K562 (cell line): ENCODE results near the gene NFATC1. TPM values are rescaled to one million over a fixed set of nuclear protein-coding genes. Genes with fewer than 3 reads are reported as not detected.

ENCODE experiments used
- ATAC-seq: fragments of 200-7000 bp; cut with Tn5 transposase; 3 replicates; pipeline ENCODE4 v1.9.1; 2020; ENCODE audit warnings: moderate library complexity
- BruUV-seq: library from RNA; stranded (reverse); fragments of 400-500 nt; replicated peaks from 2 replicates; lab custom pipeline; 2021; lab: Mats Ljungman, UMichigan
- CTCF ChIA-PET: fragments of 300-600 bp; formaldehyde crosslinking; extraction: SDS; loops from one replicate; lab custom pipeline; 2021; ENCODE audit warnings: low intra/inter-chr PET ratio; lab: Yijun Ruan, JAX
- POLR2A ChIA-PET: fragments of 300-600, 350-650 bp; sonication (Branson Sonifier 250); formaldehyde crosslinking; extraction: SDS; loops from one replicate; lab custom pipeline; 2021; ENCODE audit warnings: antibody characterized with exemption, inconsistent platforms; lab: Yijun Ruan, JAX
- DNase-seq, 4 experiments: peaks; one replicate each; pipeline versions ENCODE4 v3.0.0 to v3.0.0-alpha.2; 2011 to 2018; ENCODE audit warnings: low spot score in 3 of 4, mixed read lengths in 3 of 4; ENCODE audit errors: extremely low read depth in 1 of 4
- FAIRE-seq: peaks from 2 replicates; lab custom pipeline; 2011; peaks lifted over from hg19 to GRCh38; lab: Jason Lieb, UNC
- H2AFZ ChIP-seq: 2 replicates; pipeline ENCODE4 v1.6.0; 2011; ENCODE audit warnings: low read depth, low read length, control low read depth, inconsistent platforms
- H3K27ac ChIP-seq: fragments of 200-600 bp; 3 replicates; pipeline ENCODE4 v1.8.0; 2011; ENCODE audit warnings: low read depth, mild to moderate bottlenecking, control low read depth, inconsistent platforms, low read length, moderate library complexity, mixed read lengths; ENCODE audit errors: extremely low read depth
- H3K27me3 ChIP-seq, 2 experiments: fragments of 300-600 bp in 1 of 2; 2 replicates in 1 of 2; 3 replicates in 1 of 2; pipeline versions ENCODE4 v1.6.0 to v1.8.0; 2011; ENCODE audit warnings: inconsistent platforms in 2 of 2, low read length in 2 of 2, mild to moderate bottlenecking in 1 of 2, mixed read lengths in 1 of 2, moderate library complexity in 1 of 2; ENCODE audit not compliant: control insufficient read depth in 2 of 2, insufficient read depth in 2 of 2
- H3K36me3 ChIP-seq: fragments of 300-600 bp; 3 replicates; pipeline ENCODE4 v1.8.0; 2011; ENCODE audit warnings: mild to moderate bottlenecking, low read length, inconsistent platforms; ENCODE audit not compliant: control insufficient read depth, insufficient read depth
- H3K4me1 ChIP-seq, 2 experiments: fragments of 200-600 bp in 1 of 2; replicated peaks in 1 of 2; 2 replicates in 1 of 2; 3 replicates in 1 of 2; pipeline versions ENCODE4 v1.5.1 to v1.8.0; 2011; ENCODE audit warnings: inconsistent platforms in 2 of 2, low read length in 2 of 2, mild to moderate bottlenecking in 1 of 2, mixed read lengths in 1 of 2, moderate library complexity in 1 of 2; ENCODE audit not compliant: control insufficient read depth in 2 of 2, insufficient read depth in 2 of 2
- H3K4me2 ChIP-seq: 2 replicates; pipeline ENCODE4 v1.6.1; 2011; ENCODE audit warnings: low read length, control low read depth, inconsistent platforms, mixed read lengths; ENCODE audit not compliant: insufficient read depth
- H3K4me3 ChIP-seq: fragments of 200-600 bp; sonication (generic), shearing (Covaris generic); 2 replicates; pipeline ENCODE4 v1.5.1; 2016; ENCODE audit warnings: control low read depth, inconsistent platforms
- H3K79me2 ChIP-seq: fragments of 200-600 bp; 3 replicates; pipeline ENCODE4 v1.8.0; 2011; ENCODE audit warnings: low read length, inconsistent platforms; ENCODE audit not compliant: control insufficient read depth, insufficient read depth
- H3K9ac ChIP-seq, 2 experiments: 2 replicates each; pipeline versions ENCODE4 v1.6.0 to v1.6.1; 2011; ENCODE audit warnings: low read depth in 2 of 2, low read length in 2 of 2, control low read depth in 1 of 2, inconsistent platforms in 1 of 2, mild to moderate bottlenecking in 1 of 2, mixed read lengths in 1 of 2; ENCODE audit not compliant: insufficient read depth in 1 of 2
- H3K9me1 ChIP-seq: one replicate; pipeline ENCODE4 v1.6.0; 2011; ENCODE audit warnings: inconsistent platforms, mild to moderate bottlenecking, low read length, moderate library complexity; ENCODE audit not compliant: control insufficient read depth, insufficient read depth
- H3K9me3 ChIP-seq: replicated peaks from 2 replicates; pipeline ENCODE4 v1.5.1; 2011; ENCODE audit warnings: low read depth, low read length, inconsistent platforms; ENCODE audit not compliant: control insufficient read depth, insufficient read depth
- H4K20me1 ChIP-seq: replicated peaks from 2 replicates; pipeline ENCODE4 v1.6.1; 2011; ENCODE audit warnings: low read length, inconsistent platforms, mixed read lengths; ENCODE audit not compliant: control insufficient read depth, insufficient read depth
- CHCHD3 ChIP-seq: fragments of 250-450 bp; sonication (Bioruptor Pico); IDR thresholded peaks from 2 replicates; pipeline ENCODE4 v2.1.2; 2022; ENCODE audit warnings: mild to moderate bottlenecking
- ETS2 ChIP-seq: IDR thresholded peaks from 2 replicates; pipeline ENCODE4 v1.6.1; 2016; ENCODE audit warnings: borderline replicate concordance, missing genetic modification characterization, mild to moderate bottlenecking, moderate library complexity, missing compliant biosample characterization; ENCODE audit not compliant: poor library complexity, severe bottlenecking
- KHSRP ChIP-seq: fragments of 450-650 bp; IDR thresholded peaks from 2 replicates; pipeline ENCODE4 v1.6.1; 2017
- MLLT1 ChIP-seq, 2 experiments: fragments of 450-650 bp; IDR thresholded peaks; 2 replicates each; pipeline ENCODE4 v1.6.1; 2016
- MXD1 ChIP-seq: fragments of 250-450 bp; sonication (Bioruptor Pico); IDR thresholded peaks from 2 replicates; pipeline ENCODE4 v1.8.0; 2021; ENCODE audit warnings: borderline replicate concordance, mild to moderate bottlenecking, moderate library complexity; ENCODE audit not compliant: poor library complexity, severe bottlenecking
- SREBF2 ChIP-seq: sonication (generic); formaldehyde crosslinking; IDR thresholded peaks from 2 replicates; pipeline ENCODE4 v1.4.0; 2020; ENCODE audit warnings: mild to moderate bottlenecking, missing genetic modification reagents
- SUPT5H ChIP-seq: fragments of 450-650 bp; IDR thresholded peaks from 2 replicates; pipeline ENCODE4 v1.6.1; 2016
- TBL1XR1 ChIP-seq, 2 experiments: IDR thresholded peaks; 2 replicates each; pipeline ENCODE4 v1.6.1; 2012; ENCODE audit warnings: improper control_type of control experiment in 2 of 2, low read length in 2 of 2, mild to moderate bottlenecking in 1 of 2
- TCF3 ChIP-seq: sonication (generic); formaldehyde crosslinking; IDR thresholded peaks from 2 replicates; pipeline ENCODE4 v1.4.0; 2020; ENCODE audit warnings: mild to moderate bottlenecking, missing genetic modification reagents
- U2AF1 ChIP-seq: fragments of 200-400 bp; formaldehyde crosslinking; optimal IDR thresholded peaks from 2 replicates; pipeline ENCODE3; 2017; ENCODE audit warnings: mild to moderate bottlenecking, low read depth, low read length, moderate library complexity
- ZNF41 ChIP-seq: fragments of 250-450 bp; sonication (Bioruptor Pico); conservative IDR thresholded peaks from 2 replicates; pipeline ENCODE4 v1.4.0; 2020; ENCODE audit warnings: mild to moderate bottlenecking
- ZNF449 ChIP-seq: fragments of 250-450 bp; sonication (Bioruptor Pico); IDR thresholded peaks from 2 replicates; pipeline ENCODE4 v1.8.0; 2022; ENCODE audit warnings: moderate library complexity, mild to moderate bottlenecking, inconsistent platforms
- ZNF668 ChIP-seq: fragments of 250-450 bp; sonication (Bioruptor Pico); IDR thresholded peaks from 2 replicates; pipeline ENCODE4 v1.8.0; 2022; ENCODE audit warnings: mild to moderate bottlenecking, inconsistent platforms
- WGBS: fragments of 100-300 bp; shearing (Covaris generic); methylation state at CpG from one replicate; pipeline ENCODE4 v1.1.6; 2016; ENCODE audit warnings: low coverage, mixed read lengths; ENCODE audit not compliant: insufficient coverage; ENCODE audit errors: missing lambda C conversion rate; 5-methylcytosine and 5-hydroxymethylcytosine counted together
- in situ Hi-C: fragments of 300-500 bp; cut with MboI; formaldehyde crosslinking; loops from 4 replicates; pipeline ENCODE4 v1.15.0; 2018; ENCODE audit warnings: inconsistent platforms, mixed read lengths
- intact Hi-C: fragments of 100-400 bp; cut with micrococcal nuclease; formaldehyde crosslinking; loops from 2 replicates; pipeline ENCODE4 v1.14.2; 2022
- polyA plus RNA-seq, 8 experiments: library from polyadenylated mRNA; depleted of rRNA in 4 of 8; stranded (reverse) in 5 of 8; unstranded in 3 of 8; fragments of >200 nt; fragmentation: Nextera tagmentation in 2 of 8; fragmentation: Illumina TruSeq in 1 of 8; extraction: Ambion mirVana in 2 of 8; extraction: Trizol in 1 of 8; gene quantifications; 2 replicates each; pipeline versions ENCODE4 v1.2.1 to v1.2.3, GENCODE V29; 2011 to 2014; ENCODE audit warnings: inconsistent platforms in 1 of 8, missing spikeins in 1 of 8
- total RNA-seq, 7 experiments: library from RNA; depleted of rRNA in 6 of 7; stranded (reverse); fragments of >200 nt in 6 of 7; fragmentation: Illumina TruSeq in 2 of 7; extraction: Trizol in 2 of 7; gene quantifications; 2 replicates each; pipeline versions ENCODE4 v1.2.1 to v1.2.3, GENCODE V29; 2011 to 2021; ENCODE audit warnings: low replicate concordance in 1 of 7
- TF ChIP-seq, protein P1 (sequence below): fragments of 450-650 bp; IDR thresholded peaks from 2 replicates; pipeline ENCODE4 v1.7.1; 2018; ENCODE audit warnings: mild to moderate bottlenecking, low read depth; ENCODE audit not compliant: partially characterized antibody

The NFATC1 gene
- total and polyA plus RNA-seq, 9 of the 15 experiments (the other 6 are each of a cell fraction or from before 2014, with no cell fraction given) = 1.1 to 16.4 (median 2.5) TPM

- Histone ChIP-seq H3K9ac (no peak overlapping the region; a peak in 1 of 4 replicates), H3K79me2 (no peaks in the 10 kb centered on the region), H3K4me1 (peaks cover 0 to 38% of the 10 kb centered on the region in 2 experiments; a peak in 2 of 5 replicates), H3K4me2 (no peak overlapping the region), H3K36me3 (0 out of 3 replicates have a peak, but pooled peaks cover 6% of the 10 kb centered on the region), H3K9me1 (no peaks in the 10 kb centered on the region), H3K27ac (no peak overlapping the region), H3K27me3 (no peaks in the 10 kb centered on the region), H4K20me1 (no peaks in the 10 kb centered on the region), H3K9me3 (no peaks in the 10 kb centered on the region), H3K4me3 (no peak overlapping the region), H2AFZ (no peak overlapping the region)
- in situ Hi-C loops = no loop called here
- DNase-seq (no peak), FAIRE-seq (no peak), ATAC-seq (no peak)
- ChIA-PET CTCF (no interaction called here), POLR2A (no interaction called here)
- 83% methylated on average over 14 of the region's 18 CpGs for WGBS
- intact Hi-C loops = no loop called here
- TF ChIP-seq, protein P1, sequence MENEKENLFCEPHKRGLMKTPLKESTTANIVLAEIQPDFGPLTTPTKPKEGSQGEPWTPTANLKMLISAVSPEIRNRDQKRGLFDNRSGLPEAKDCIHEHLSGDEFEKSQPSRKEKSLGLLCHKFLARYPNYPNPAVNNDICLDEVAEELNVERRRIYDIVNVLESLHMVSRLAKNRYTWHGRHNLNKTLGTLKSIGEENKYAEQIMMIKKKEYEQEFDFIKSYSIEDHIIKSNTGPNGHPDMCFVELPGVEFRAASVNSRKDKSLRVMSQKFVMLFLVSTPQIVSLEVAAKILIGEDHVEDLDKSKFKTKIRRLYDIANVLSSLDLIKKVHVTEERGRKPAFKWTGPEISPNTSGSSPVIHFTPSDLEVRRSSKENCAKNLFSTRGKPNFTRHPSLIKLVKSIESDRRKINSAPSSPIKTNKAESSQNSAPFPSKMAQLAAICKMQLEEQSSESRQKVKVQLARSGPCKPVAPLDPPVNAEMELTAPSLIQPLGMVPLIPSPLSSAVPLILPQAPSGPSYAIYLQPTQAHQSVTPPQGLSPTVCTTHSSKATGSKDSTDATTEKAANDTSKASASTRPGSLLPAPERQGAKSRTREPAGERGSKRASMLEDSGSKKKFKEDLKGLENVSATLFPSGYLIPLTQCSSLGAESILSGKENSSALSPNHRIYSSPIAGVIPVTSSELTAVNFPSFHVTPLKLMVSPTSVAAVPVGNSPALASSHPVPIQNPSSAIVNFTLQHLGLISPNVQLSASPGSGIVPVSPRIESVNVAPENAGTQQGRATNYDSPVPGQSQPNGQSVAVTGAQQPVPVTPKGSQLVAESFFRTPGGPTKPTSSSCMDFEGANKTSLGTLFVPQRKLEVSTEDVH = no peak
- no peak for TF ChIP-seq TBL1XR1 (IDR thresholded peaks at IDR 0.05; ENCODE audit: low read length in 2 of 2)
- no peak for TF ChIP-seq MLLT1 (IDR thresholded peaks at IDR 0.05)
- TF ChIP-seq TCF3 = no peak
- no peak for TF ChIP-seq SREBF2 (CRISPR knock-in tag)
- no peak for TF ChIP-seq ZNF41
- no peak for TF ChIP-seq CHCHD3 (CRISPR knock-in tag)
- no peak for TF ChIP-seq ZNF449
- TF ChIP-seq SUPT5H = no peak
- TF ChIP-seq ETS2 (tag) = no peak
- no peak for TF ChIP-seq ZNF668 (CRISPR knock-in tag)
- TF ChIP-seq MXD1 (CRISPR knock-in tag) = no peak
- no peak for TF ChIP-seq KHSRP
- TF ChIP-seq U2AF1 = no peak
- BruUV-seq = no TSS peak
Observed at GRCh38 chr18:79445696-79446561, 50.2 kb downstream of the NFATC1 start.
